K562 (cell line): ENCODE data around the gene CDHR2. TPM values are rescaled to one million over a fixed set of nuclear protein-coding genes. Genes with fewer than 3 reads are reported as not detected.

Source experiments
- ATAC-seq: fragments of 200-7000 bp; cut with Tn5 transposase; 3 replicates; pipeline ENCODE4 v1.9.1; 2020; ENCODE audit warnings: moderate library complexity
- BruUV-seq: library from RNA; stranded (reverse); fragments of 400-500 nt; replicated peaks from 2 replicates; lab custom pipeline; 2021; lab: Mats Ljungman, UMichigan
- CTCF ChIA-PET: fragments of 300-600 bp; formaldehyde crosslinking; extraction: SDS; loops from one replicate; lab custom pipeline; 2021; ENCODE audit warnings: low intra/inter-chr PET ratio; lab: Yijun Ruan, JAX
- POLR2A ChIA-PET: fragments of 300-600, 350-650 bp; sonication (Branson Sonifier 250); formaldehyde crosslinking; extraction: SDS; loops from one replicate; lab custom pipeline; 2021; ENCODE audit warnings: antibody characterized with exemption, inconsistent platforms; lab: Yijun Ruan, JAX
- DNase-seq, 4 experiments: peaks; one replicate each; pipeline versions ENCODE4 v3.0.0 to v3.0.0-alpha.2; 2011 to 2018; ENCODE audit warnings: low spot score in 3 of 4, mixed read lengths in 3 of 4; ENCODE audit errors: extremely low read depth in 1 of 4
- FAIRE-seq: peaks from 2 replicates; lab custom pipeline; 2011; peaks lifted over from hg19 to GRCh38; lab: Jason Lieb, UNC
- H2AFZ ChIP-seq: 2 replicates; pipeline ENCODE4 v1.6.0; 2011; ENCODE audit warnings: low read depth, low read length, control low read depth, inconsistent platforms
- H3K27ac ChIP-seq: fragments of 200-600 bp; 3 replicates; pipeline ENCODE4 v1.8.0; 2011; ENCODE audit warnings: low read depth, mild to moderate bottlenecking, control low read depth, inconsistent platforms, low read length, moderate library complexity, mixed read lengths; ENCODE audit errors: extremely low read depth
- H3K27me3 ChIP-seq, 2 experiments: fragments of 300-600 bp in 1 of 2; 2 replicates in 1 of 2; 3 replicates in 1 of 2; pipeline versions ENCODE4 v1.6.0 to v1.8.0; 2011; ENCODE audit warnings: inconsistent platforms in 2 of 2, low read length in 2 of 2, mild to moderate bottlenecking in 1 of 2, mixed read lengths in 1 of 2, moderate library complexity in 1 of 2; ENCODE audit not compliant: control insufficient read depth in 2 of 2, insufficient read depth in 2 of 2
- H3K36me3 ChIP-seq: fragments of 300-600 bp; 3 replicates; pipeline ENCODE4 v1.8.0; 2011; ENCODE audit warnings: mild to moderate bottlenecking, low read length, inconsistent platforms; ENCODE audit not compliant: control insufficient read depth, insufficient read depth
- H3K4me1 ChIP-seq, 2 experiments: fragments of 200-600 bp in 1 of 2; replicated peaks in 1 of 2; 2 replicates in 1 of 2; 3 replicates in 1 of 2; pipeline versions ENCODE4 v1.5.1 to v1.8.0; 2011; ENCODE audit warnings: inconsistent platforms in 2 of 2, low read length in 2 of 2, mild to moderate bottlenecking in 1 of 2, mixed read lengths in 1 of 2, moderate library complexity in 1 of 2; ENCODE audit not compliant: control insufficient read depth in 2 of 2, insufficient read depth in 2 of 2
- H3K4me2 ChIP-seq: 2 replicates; pipeline ENCODE4 v1.6.1; 2011; ENCODE audit warnings: low read length, control low read depth, inconsistent platforms, mixed read lengths; ENCODE audit not compliant: insufficient read depth
- H3K4me3 ChIP-seq: fragments of 200-600 bp; sonication (generic), shearing (Covaris generic); 2 replicates; pipeline ENCODE4 v1.5.1; 2016; ENCODE audit warnings: control low read depth, inconsistent platforms
- H3K79me2 ChIP-seq: fragments of 200-600 bp; 3 replicates; pipeline ENCODE4 v1.8.0; 2011; ENCODE audit warnings: low read length, inconsistent platforms; ENCODE audit not compliant: control insufficient read depth, insufficient read depth
- H3K9ac ChIP-seq, 2 experiments: 2 replicates each; pipeline versions ENCODE4 v1.6.0 to v1.6.1; 2011; ENCODE audit warnings: low read depth in 2 of 2, low read length in 2 of 2, control low read depth in 1 of 2, inconsistent platforms in 1 of 2, mild to moderate bottlenecking in 1 of 2, mixed read lengths in 1 of 2; ENCODE audit not compliant: insufficient read depth in 1 of 2
- H3K9me1 ChIP-seq: one replicate; pipeline ENCODE4 v1.6.0; 2011; ENCODE audit warnings: inconsistent platforms, mild to moderate bottlenecking, low read length, moderate library complexity; ENCODE audit not compliant: control insufficient read depth, insufficient read depth
- H3K9me3 ChIP-seq: replicated peaks from 2 replicates; pipeline ENCODE4 v1.5.1; 2011; ENCODE audit warnings: low read depth, low read length, inconsistent platforms; ENCODE audit not compliant: control insufficient read depth, insufficient read depth
- H4K20me1 ChIP-seq: replicated peaks from 2 replicates; pipeline ENCODE4 v1.6.1; 2011; ENCODE audit warnings: low read length, inconsistent platforms, mixed read lengths; ENCODE audit not compliant: control insufficient read depth, insufficient read depth
- CBFA2T2 ChIP-seq: fragments of 450-650 bp; conservative IDR thresholded peaks from 2 replicates; pipeline ENCODE4 v1.6.1; 2017; ENCODE audit warnings: mild to moderate bottlenecking
- DMBX1 ChIP-seq: fragments of 250-450 bp; sonication (Bioruptor Pico); IDR thresholded peaks from 2 replicates; pipeline ENCODE4 v1.8.0; 2022; ENCODE audit warnings: inconsistent platforms, mild to moderate bottlenecking, moderate library complexity, borderline replicate concordance
- EGR1 ChIP-seq: fragments of 450-650 bp; conservative IDR thresholded peaks from 2 replicates; pipeline ENCODE4 v1.6.1; 2017; ENCODE audit warnings: mild to moderate bottlenecking
- GABPB2 ChIP-seq: fragments of 250-450 bp; sonication (Bioruptor Pico); conservative IDR thresholded peaks from 2 replicates; pipeline ENCODE4 v1.5.1; 2021; ENCODE audit warnings: mild to moderate bottlenecking
- L3MBTL2 ChIP-seq: fragments of 450-650 bp; IDR thresholded peaks from 2 replicates; pipeline ENCODE4 v1.6.1; 2016; ENCODE audit warnings: mild to moderate bottlenecking, moderate library complexity
- NRF1 ChIP-seq, 2 experiments: fragments of 450-650 bp; IDR thresholded peaks in 1 of 2; conservative IDR thresholded peaks in 1 of 2; 2 replicates each; pipeline ENCODE4 v1.6.1; 2014; ENCODE audit warnings: mild to moderate bottlenecking in 2 of 2
- PYGO2 ChIP-seq: fragments of 450-650 bp; IDR thresholded peaks from 2 replicates; pipeline ENCODE4 v1.6.1; 2016; ENCODE audit warnings: mild to moderate bottlenecking, missing genetic modification characterization, moderate library complexity, missing compliant biosample characterization
- RAD21 ChIP-seq, 2 experiments: fragments of 250-450 bp in 1 of 2; fragments of 450-650 bp in 1 of 2; sonication (Bioruptor Pico) in 1 of 2; formaldehyde crosslinking in 1 of 2; IDR thresholded peaks in 1 of 2; conservative IDR thresholded peaks in 1 of 2; 2 replicates each; pipeline versions ENCODE4 v1.4.0 to v1.8.0; 2020 to 2022; ENCODE audit warnings: mild to moderate bottlenecking in 2 of 2, moderate library complexity in 1 of 2
- ZNF174 ChIP-seq: fragments of 250-450 bp; sonication (Bioruptor Pico); IDR thresholded peaks from 2 replicates; pipeline ENCODE4 v1.4.0; 2020; ENCODE audit warnings: mild to moderate bottlenecking
- ZNF384 ChIP-seq: IDR thresholded peaks from 2 replicates; pipeline ENCODE4 v1.6.1; 2012; ENCODE audit warnings: low read depth, low read length, improper control_type of control experiment
- WGBS: fragments of 100-300 bp; shearing (Covaris generic); methylation state at CpG from one replicate; pipeline ENCODE4 v1.1.6; 2016; ENCODE audit warnings: low coverage, mixed read lengths; ENCODE audit not compliant: insufficient coverage; ENCODE audit errors: missing lambda C conversion rate; 5-methylcytosine and 5-hydroxymethylcytosine counted together
- in situ Hi-C: fragments of 300-500 bp; cut with MboI; formaldehyde crosslinking; loops from 4 replicates; pipeline ENCODE4 v1.15.0; 2018; ENCODE audit warnings: inconsistent platforms, mixed read lengths
- intact Hi-C: fragments of 100-400 bp; cut with micrococcal nuclease; formaldehyde crosslinking; loops from 2 replicates; pipeline ENCODE4 v1.14.2; 2022
- polyA plus RNA-seq, 8 experiments: library from polyadenylated mRNA; depleted of rRNA in 4 of 8; stranded (reverse) in 5 of 8; unstranded in 3 of 8; fragments of >200 nt; fragmentation: Nextera tagmentation in 2 of 8; fragmentation: Illumina TruSeq in 1 of 8; extraction: Ambion mirVana in 2 of 8; extraction: Trizol in 1 of 8; gene quantifications; 2 replicates each; pipeline versions ENCODE4 v1.2.1 to v1.2.3, GENCODE V29; 2011 to 2014; ENCODE audit warnings: inconsistent platforms in 1 of 8, missing spikeins in 1 of 8
- total RNA-seq, 7 experiments: library from RNA; depleted of rRNA in 6 of 7; stranded (reverse); fragments of >200 nt in 6 of 7; fragmentation: Illumina TruSeq in 2 of 7; extraction: Trizol in 2 of 7; gene quantifications; 2 replicates each; pipeline versions ENCODE4 v1.2.1 to v1.2.3, GENCODE V29; 2011 to 2021; ENCODE audit warnings: low replicate concordance in 1 of 7
- TF ChIP-seq, protein P1 (sequence below): fragments of 450-650 bp; IDR thresholded peaks from 2 replicates; pipeline ENCODE4 v1.6.1; 2018; ENCODE audit not compliant: partially characterized antibody
- TF ChIP-seq, protein P2 (sequence below): fragments of 250-450 bp; sonication (Bioruptor Pico); IDR thresholded peaks from 2 replicates; pipeline ENCODE4 v1.4.0; 2020

Gene CDHR2
- total and polyA plus RNA-seq, 9 of the 15 experiments (the other 6 are each of a cell fraction or from before 2014, with no cell fraction given): 0.01 to 0.62 (median 0.09) TPM; not detected in 2

DNA sequence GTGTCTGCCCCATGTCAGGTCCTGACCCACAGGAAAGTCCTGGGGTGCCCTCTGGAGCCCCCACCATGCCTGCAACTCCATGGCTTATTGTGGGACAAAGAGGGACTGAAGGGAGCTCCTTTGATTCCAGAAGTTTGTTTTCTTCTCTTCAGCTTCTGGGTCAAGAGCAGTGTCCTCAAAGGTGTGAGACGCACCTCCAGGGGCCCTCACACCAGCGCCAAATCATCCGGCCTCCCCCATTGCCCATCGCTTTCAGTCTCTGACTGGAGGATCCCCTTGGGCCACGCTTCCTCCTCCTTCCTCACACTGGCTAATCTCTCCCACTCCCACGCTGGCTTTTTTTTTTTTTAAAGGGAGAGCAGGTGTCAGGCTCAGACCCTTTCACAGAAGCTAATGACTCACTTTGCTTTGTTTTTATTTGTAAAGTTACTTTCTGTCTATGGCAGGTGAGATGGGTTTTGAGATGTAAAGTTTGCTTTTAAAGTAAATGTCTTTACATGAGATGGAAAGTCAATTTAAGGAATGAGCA lies 16.7 kb downstream of the CDHR2 start:
- Histone ChIP-seq H3K4me3 (no peak overlapping the region), H3K9ac (peak overlapping the region in 1 of 2 experiments; percentile 32; a peak in 1 of 4 replicates), H3K36me3 (no peaks in the 10 kb centered on the region), H3K27me3 (peaks cover 16 to 60% of the 10 kb centered on the region in 2 experiments; a peak in 4 of 5 replicates), H3K79me2 (no peaks in the 10 kb centered on the region), H2AFZ (no peak overlapping the region), H4K20me1 (0 out of 2 replicates have a peak, but pooled peaks cover 9% of the 10 kb centered on the region), H3K9me3 (no peaks in the 10 kb centered on the region), H3K9me1 (no peaks in the 10 kb centered on the region), H3K4me1 (peaks cover 0 to 16% of the 10 kb centered on the region in 2 experiments; a peak in 3 of 5 replicates), H3K27ac (no peak overlapping the region), H3K4me2 (no peak overlapping the region)
- ATAC-seq: no peak
- in situ Hi-C loops: no loop called here
- no peak for FAIRE-seq
- DNase-seq: no peak
- ChIA-PET CTCF (interaction anchor here (0.6 to 2.2 kb wide), 2 partner anchors 149 to 1682 kb away, joined by 4 to 11 read pairs; partner anchors contain the start of gene CLTB), POLR2A (interaction anchor here (0.7 to 1.4 kb wide), 2 partner anchors 28 to 143 kb away, joined by 3 to 5 read pairs; partner anchors contain the start of gene RNF44)
- 5% methylated on average over 6 of the region's 6 CpGs for WGBS
- no TSS peak for BruUV-seq
- intact Hi-C loops: no loop called here
- TF ChIP-seq PYGO2 (tag) (no peak), CBFA2T2 (no peak), NRF1 (conservative IDR thresholded peaks at IDR 0.05 in 1 of 2, IDR thresholded peaks at IDR 0.05 in 1 of 2) (no peak), DMBX1 (CRISPR knock-in tag) (no peak), L3MBTL2 (peak; percentile 64), GABPB2 (no peak), RAD21 (CRISPR knock-in tag; conservative IDR thresholded peaks at IDR 0.05 in 1 of 2, IDR thresholded peaks at IDR 0.05 in 1 of 2) (peak in 1 of 2 experiments; percentile 27; a peak in 2 of 4 replicates), ZNF384 (peak; percentile 94), EGR1 (peak; percentile 84), ZNF174 (CRISPR knock-in tag) (no peak)
- TF ChIP-seq, protein P1, sequence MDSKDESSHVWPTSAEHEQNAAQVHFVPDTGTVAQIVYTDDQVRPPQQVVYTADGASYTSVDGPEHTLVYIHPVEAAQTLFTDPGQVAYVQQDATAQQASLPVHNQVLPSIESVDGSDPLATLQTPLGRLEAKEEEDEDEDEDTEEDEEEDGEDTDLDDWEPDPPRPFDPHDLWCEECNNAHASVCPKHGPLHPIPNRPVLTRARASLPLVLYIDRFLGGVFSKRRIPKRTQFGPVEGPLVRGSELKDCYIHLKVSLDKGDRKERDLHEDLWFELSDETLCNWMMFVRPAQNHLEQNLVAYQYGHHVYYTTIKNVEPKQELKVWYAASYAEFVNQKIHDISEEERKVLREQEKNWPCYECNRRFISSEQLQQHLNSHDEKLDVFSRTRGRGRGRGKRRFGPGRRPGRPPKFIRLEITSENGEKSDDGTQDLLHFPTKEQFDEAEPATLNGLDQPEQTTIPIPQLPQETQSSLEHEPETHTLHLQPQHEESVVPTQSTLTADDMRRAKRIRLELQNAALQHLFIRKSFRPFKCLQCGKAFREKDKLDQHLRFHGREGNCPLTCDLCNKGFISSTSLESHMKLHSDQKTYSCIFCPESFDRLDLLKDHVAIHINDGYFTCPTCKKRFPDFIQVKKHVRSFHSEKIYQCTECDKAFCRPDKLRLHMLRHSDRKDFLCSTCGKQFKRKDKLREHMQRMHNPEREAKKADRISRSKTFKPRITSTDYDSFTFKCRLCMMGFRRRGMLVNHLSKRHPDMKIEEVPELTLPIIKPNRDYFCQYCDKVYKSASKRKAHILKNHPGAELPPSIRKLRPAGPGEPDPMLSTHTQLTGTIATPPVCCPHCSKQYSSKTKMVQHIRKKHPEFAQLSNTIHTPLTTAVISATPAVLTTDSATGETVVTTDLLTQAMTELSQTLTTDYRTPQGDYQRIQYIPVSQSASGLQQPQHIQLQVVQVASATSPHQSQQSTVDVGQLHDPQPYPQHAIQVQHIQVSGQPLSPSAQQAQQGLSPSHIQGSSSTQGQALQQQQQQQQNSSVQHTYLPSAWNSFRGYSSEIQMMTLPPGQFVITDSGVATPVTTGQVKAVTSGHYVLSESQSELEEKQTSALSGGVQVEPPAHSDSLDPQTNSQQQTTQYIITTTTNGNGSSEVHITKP: no peak
- TF ChIP-seq, protein P2, sequence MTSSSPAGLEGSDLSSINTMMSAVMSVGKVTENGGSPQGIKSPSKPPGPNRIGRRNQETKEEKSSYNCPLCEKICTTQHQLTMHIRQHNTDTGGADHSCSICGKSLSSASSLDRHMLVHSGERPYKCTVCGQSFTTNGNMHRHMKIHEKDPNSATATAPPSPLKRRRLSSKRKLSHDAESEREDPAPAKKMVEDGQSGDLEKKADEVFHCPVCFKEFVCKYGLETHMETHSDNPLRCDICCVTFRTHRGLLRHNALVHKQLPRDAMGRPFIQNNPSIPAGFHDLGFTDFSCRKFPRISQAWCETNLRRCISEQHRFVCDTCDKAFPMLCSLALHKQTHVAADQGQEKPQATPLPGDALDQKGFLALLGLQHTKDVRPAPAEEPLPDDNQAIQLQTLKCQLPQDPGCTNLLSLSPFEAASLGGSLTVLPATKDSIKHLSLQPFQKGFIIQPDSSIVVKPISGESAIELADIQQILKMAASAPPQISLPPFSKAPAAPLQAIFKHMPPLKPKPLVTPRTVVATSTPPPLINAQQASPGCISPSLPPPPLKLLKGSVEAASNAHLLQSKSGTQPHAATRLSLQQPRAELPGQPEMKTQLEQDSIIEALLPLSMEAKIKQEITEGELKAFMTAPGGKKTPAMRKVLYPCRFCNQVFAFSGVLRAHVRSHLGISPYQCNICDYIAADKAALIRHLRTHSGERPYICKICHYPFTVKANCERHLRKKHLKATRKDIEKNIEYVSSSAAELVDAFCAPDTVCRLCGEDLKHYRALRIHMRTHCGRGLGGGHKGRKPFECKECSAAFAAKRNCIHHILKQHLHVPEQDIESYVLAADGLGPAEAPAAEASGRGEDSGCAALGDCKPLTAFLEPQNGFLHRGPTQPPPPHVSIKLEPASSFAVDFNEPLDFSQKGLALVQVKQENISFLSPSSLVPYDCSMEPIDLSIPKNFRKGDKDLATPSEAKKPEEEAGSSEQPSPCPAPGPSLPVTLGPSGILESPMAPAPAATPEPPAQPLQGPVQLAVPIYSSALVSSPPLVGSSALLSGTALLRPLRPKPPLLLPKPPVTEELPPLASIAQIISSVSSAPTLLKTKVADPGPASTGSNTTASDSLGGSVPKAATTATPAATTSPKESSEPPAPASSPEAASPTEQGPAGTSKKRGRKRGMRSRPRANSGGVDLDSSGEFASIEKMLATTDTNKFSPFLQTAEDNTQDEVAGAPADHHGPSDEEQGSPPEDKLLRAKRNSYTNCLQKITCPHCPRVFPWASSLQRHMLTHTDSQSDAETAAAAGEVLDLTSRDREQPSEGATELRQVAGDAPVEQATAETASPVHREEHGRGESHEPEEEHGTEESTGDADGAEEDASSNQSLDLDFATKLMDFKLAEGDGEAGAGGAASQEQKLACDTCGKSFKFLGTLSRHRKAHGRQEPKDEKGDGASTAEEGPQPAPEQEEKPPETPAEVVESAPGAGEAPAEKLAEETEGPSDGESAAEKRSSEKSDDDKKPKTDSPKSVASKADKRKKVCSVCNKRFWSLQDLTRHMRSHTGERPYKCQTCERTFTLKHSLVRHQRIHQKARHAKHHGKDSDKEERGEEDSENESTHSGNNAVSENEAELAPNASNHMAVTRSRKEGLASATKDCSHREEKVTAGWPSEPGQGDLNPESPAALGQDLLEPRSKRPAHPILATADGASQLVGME: no peak
